K562 (cell line): Measurements from ENCODE around the gene GGTLC2. TPM values are rescaled to one million over a fixed set of nuclear protein-coding genes. Genes with fewer than 3 reads are reported as not detected.
"Not testable (repeated sequence)": the region's sequence is repeated elsewhere in the genome, so short reads cannot be mapped to it uniquely, and the experiment has no call there.

Source experiments
- REST ChIP-seq, 2 experiments: fragments of 450-650 bp; formaldehyde crosslinking in 1 of 2; IDR thresholded peaks; 2 replicates each; pipeline versions ENCODE4 v1.4.0 to v1.6.1; 2014 to 2020; ENCODE audit warnings: mild to moderate bottlenecking in 2 of 2, borderline replicate concordance in 1 of 2, low read depth in 1 of 2
- SMARCA5 ChIP-seq: fragments of 450-650 bp; IDR thresholded peaks from 2 replicates; pipeline ENCODE4 v1.6.1; 2016
- ZBTB26 ChIP-seq: fragments of 450-650 bp; formaldehyde crosslinking; IDR thresholded peaks from 2 replicates; pipeline ENCODE4 v1.4.0; 2022; ENCODE audit warnings: missing genetic modification characterization
- polyA plus RNA-seq, 8 experiments: library from polyadenylated mRNA; depleted of rRNA in 4 of 8; stranded (reverse) in 5 of 8; unstranded in 3 of 8; fragments of >200 nt; fragmentation: Nextera tagmentation in 2 of 8; fragmentation: Illumina TruSeq in 1 of 8; extraction: Ambion mirVana in 2 of 8; extraction: Trizol in 1 of 8; gene quantifications; 2 replicates each; pipeline versions ENCODE4 v1.2.1 to v1.2.3, GENCODE V29; 2011 to 2014; ENCODE audit warnings: inconsistent platforms in 1 of 8, missing spikeins in 1 of 8
- total RNA-seq, 7 experiments: library from RNA; depleted of rRNA in 6 of 7; stranded (reverse); fragments of >200 nt in 6 of 7; fragmentation: Illumina TruSeq in 2 of 7; extraction: Trizol in 2 of 7; gene quantifications; 2 replicates each; pipeline versions ENCODE4 v1.2.1 to v1.2.3, GENCODE V29; 2011 to 2021; ENCODE audit warnings: low replicate concordance in 1 of 7

The GGTLC2 gene
- total and polyA plus RNA-seq, 9 of the 15 experiments (the other 6 are each of a cell fraction or from before 2014, with no cell fraction given): not detected

- TF ChIP-seq REST (IDR thresholded peaks at IDR 0.05; ENCODE audit: borderline replicate concordance) (peak; percentile 55; the same call in 1 of the 2 replicates), SMARCA5 (peak; percentile 76; the same call in 1 of the 2 replicates), ZBTB26 (0 out of 2 replicates have a peak, but pooled peaks have one; percentile 74)
- TF ChIP-seq REST (CRISPR knock-in tag; IDR thresholded peaks at IDR 0.05; ENCODE audit: low read depth): not testable (repeated sequence)
Measured at GRCh38 chr22:22647952-22648351, 3.5 kb downstream of the GGTLC2 start (continued).
